Measurements from ENCODE around the gene CX3CL1. TPM values are rescaled to one million over a fixed set of nuclear protein-coding genes. Genes with fewer than 3 reads are reported as not detected.

The CX3CL1 gene
- total RNA-seq, 1 experiment from 2014 or later: 1.7 TPM

- Mint-ChIP-seq H3K4me1 (no peaks in the 10 kb centered on the region), H3K27me3 (ENCODE audit: low read depth) (no peaks in the 10 kb centered on the region; the same call in 1 of the 2 replicates), H3K4me3 (no peak overlapping the region), H3K27ac (no peak overlapping the region; a peak in 1 of 7 replicates), H3K9me3 (peaks cover 4 to 5% of the 10 kb centered on the region in 2 experiments; a peak in 4 of 5 replicates), H3K36me3 (ENCODE audit: insufficient read depth in 1 of 3, low read depth in 3 of 3) (0 out of 7 replicates have a peak, but pooled peaks cover 0 to 4% (median 0%) of the 10 kb centered on the region in 3 experiments)
- Histone ChIP-seq H3K9me3 (ENCODE audit: control insufficient read depth, low read depth, low read length) (no peaks in the 10 kb centered on the region), H3K23me2 (ENCODE audit: insufficient read length, low read depth, low read length, poor library complexity, severe bottlenecking) (no peaks in the 10 kb centered on the region), H3K27ac (ENCODE audit: insufficient read length, low read depth, low read length) (no peak overlapping the region), H3K79me2 (ENCODE audit: insufficient read depth, low read length) (no peaks in the 10 kb centered on the region), H3K56ac (ENCODE audit: insufficient read length, low read depth, low read length) (no peak overlapping the region), H2AFZ (ENCODE audit: low read length) (no peak overlapping the region), H2AK5ac (ENCODE audit: insufficient read length, low read length) (no peak overlapping the region), H4K20me1 (ENCODE audit: control insufficient read depth, insufficient read depth, insufficient read length) (no peaks in the 10 kb centered on the region), H3T11ph (ENCODE audit: low read length) (no peak overlapping the region), H3K23ac (ENCODE audit: insufficient read length, low read depth, low read length) (no peak overlapping the region), H3K4me1 (ENCODE audit: insufficient read depth, low read length) (no peaks in the 10 kb centered on the region), H2BK15ac (ENCODE audit: low read depth, low read length) (no peak overlapping the region), H4K5ac (ENCODE audit: insufficient read length, low read depth, low read length) (no peak overlapping the region), H4K8ac (replicated peaks; ENCODE audit: insufficient read length, low read depth, low read length) (no peak overlapping the region), H3K4ac (ENCODE audit: low read depth, low read length) (no peak overlapping the region), H3K9ac (ENCODE audit: extremely low read depth, insufficient read length, low read length) (no peak overlapping the region), H3K4me2 (ENCODE audit: insufficient read depth, insufficient read length, low read length) (no peak overlapping the region), H3K14ac (ENCODE audit: insufficient read depth, low read length) (no peak overlapping the region), H2BK20ac (ENCODE audit: low read depth, low read length, poor library complexity, severe bottlenecking) (no peak overlapping the region), H2BK12ac (ENCODE audit: insufficient read length, low read depth, low read length) (no peak overlapping the region), H2BK120ac (ENCODE audit: low read depth, low read length, poor library complexity, severe bottlenecking) (no peak overlapping the region), H4K91ac (ENCODE audit: insufficient read length, low read depth, low read length) (no peak overlapping the region), H3K18ac (ENCODE audit: insufficient read length, low read depth, low read length) (no peak overlapping the region), H2BK5ac (ENCODE audit: insufficient read length, low read length) (no peak overlapping the region), H3K79me1 (ENCODE audit: insufficient read depth, low read depth, low read length, poor library complexity, severe bottlenecking) (no peaks in the 10 kb centered on the region), H3K27me3 (ENCODE audit: insufficient read depth, low read length) (no peaks in the 10 kb centered on the region)
- no CpG with 5 or more reads among the region's 1 CpG for WGBS (ENCODE audit: extremely low coverage, insufficient read length, low lambda C conversion rate)
- no peak for DNase-seq
- TF ChIP-seq, protein P1, sequence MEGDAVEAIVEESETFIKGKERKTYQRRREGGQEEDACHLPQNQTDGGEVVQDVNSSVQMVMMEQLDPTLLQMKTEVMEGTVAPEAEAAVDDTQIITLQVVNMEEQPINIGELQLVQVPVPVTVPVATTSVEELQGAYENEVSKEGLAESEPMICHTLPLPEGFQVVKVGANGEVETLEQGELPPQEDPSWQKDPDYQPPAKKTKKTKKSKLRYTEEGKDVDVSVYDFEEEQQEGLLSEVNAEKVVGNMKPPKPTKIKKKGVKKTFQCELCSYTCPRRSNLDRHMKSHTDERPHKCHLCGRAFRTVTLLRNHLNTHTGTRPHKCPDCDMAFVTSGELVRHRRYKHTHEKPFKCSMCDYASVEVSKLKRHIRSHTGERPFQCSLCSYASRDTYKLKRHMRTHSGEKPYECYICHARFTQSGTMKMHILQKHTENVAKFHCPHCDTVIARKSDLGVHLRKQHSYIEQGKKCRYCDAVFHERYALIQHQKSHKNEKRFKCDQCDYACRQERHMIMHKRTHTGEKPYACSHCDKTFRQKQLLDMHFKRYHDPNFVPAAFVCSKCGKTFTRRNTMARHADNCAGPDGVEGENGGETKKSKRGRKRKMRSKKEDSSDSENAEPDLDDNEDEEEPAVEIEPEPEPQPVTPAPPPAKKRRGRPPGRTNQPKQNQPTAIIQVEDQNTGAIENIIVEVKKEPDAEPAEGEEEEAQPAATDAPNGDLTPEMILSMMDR (conservative IDR thresholded peaks at IDR 0.05): no peak
Observed at GRCh38 chr16:57325458-57325857, 46.8 kb upstream of the CX3CL1 start.

Data from H9 (cell line).